ENCODE results near the gene EXTL1.

The EXTL1 gene

GRCh38 chr1:26015358-26015757 is 6.2 kb upstream of the EXTL1 start:
- no peak for TF ChIP-seq CTCF (IDR thresholded peaks at IDR 0.05)

GRCh38 chr1:26016258-26016952 is 5.2 kb upstream of the EXTL1 start:
- no peak for TF ChIP-seq CTCF (IDR thresholded peaks at IDR 0.05)

- no peak for TF ChIP-seq CTCF (IDR thresholded peaks at IDR 0.05)
Measured at GRCh38 chr1:26016953-26017545, 4.5 kb upstream of the EXTL1 start.

- no peak for TF ChIP-seq CTCF (IDR thresholded peaks at IDR 0.05)
Measured at GRCh38 chr1:26017606-26018005, 4.0 kb upstream of the EXTL1 start.

GRCh38 chr1:26019641-26020315 is 1.8 kb upstream of the EXTL1 start:
- no peak for TF ChIP-seq CTCF (IDR thresholded peaks at IDR 0.05)

- TF ChIP-seq CTCF (IDR thresholded peaks at IDR 0.05), result no peak
Measured at GRCh38 chr1:26020330-26020768, 1.2 kb upstream of the EXTL1 start.

GRCh38 chr1:26020941-26021646 is 481 bp upstream of the EXTL1 start:
- no peak for TF ChIP-seq CTCF (IDR thresholded peaks at IDR 0.05)

Measured in LNCAP (cell line).